ENCODE results near the gene PRR33.
"Not testable (repeated sequence)": the region's sequence is repeated elsewhere in the genome, so short reads cannot be mapped to it uniquely, and the experiment has no call there.

PRR33 gene

GRCh38 chr11:1891831-1892115 lies at the start of gene PRR33:
Gene PRR33, minus strand, starts transcription at chr11:1891895. Its CDS starts 1,311 bp downstream, at chr11:1890584.
- no peak for DNase-seq

- not testable (repeated sequence) for DNase-seq
Observed at GRCh38 chr11:1939788-1940187, 48.1 kb upstream of the PRR33 start.

- DNase-seq, result no peak
Observed at GRCh38 chr11:1939006-1939625, 47.4 kb upstream of the PRR33 start.

GRCh38 chr11:1938343-1939005 lies 46.8 kb upstream of the PRR33 start:
- DNase-seq, result no peak

GRCh38 chr11:1937616-1938342 lies 46.1 kb upstream of the PRR33 start:
- no peak for DNase-seq

- no peak for DNase-seq
Observed at GRCh38 chr11:1936781-1937615, 45.3 kb upstream of the PRR33 start.

GRCh38 chr11:1936072-1936780 lies 44.5 kb upstream of the PRR33 start:
- no peak for DNase-seq

- no peak for DNase-seq
Observed at GRCh38 chr11:1935156-1936071, 43.7 kb upstream of the PRR33 start.

- DNase-seq, result no peak
Observed at GRCh38 chr11:1934335-1935155, 42.9 kb upstream of the PRR33 start.

GRCh38 chr11:1933416-1934334 lies 42.0 kb upstream of the PRR33 start:
- no peak for DNase-seq

- DNase-seq, result no peak
Observed at GRCh38 chr11:1932681-1933080, 41.0 kb upstream of the PRR33 start.

GRCh38 chr11:1932105-1932480 lies 40.4 kb upstream of the PRR33 start:
- DNase-seq, result no peak

GRCh38 chr11:1931341-1932104 lies 39.8 kb upstream of the PRR33 start:
- DNase-seq, result no peak

- DNase-seq, result no peak
Observed at GRCh38 chr11:1930462-1930830, 38.8 kb upstream of the PRR33 start.

- no peak for DNase-seq
Observed at GRCh38 chr11:1929621-1930461, 38.1 kb upstream of the PRR33 start.

- DNase-seq, result no peak
Observed at GRCh38 chr11:1928891-1929541, 37.3 kb upstream of the PRR33 start.

GRCh38 chr11:1928470-1928890 lies 36.8 kb upstream of the PRR33 start:
- no peak for DNase-seq
